ENCODE measurements around the gene DMRTA2.

The DMRTA2 gene

GRCh38 chr1:50427086-50427817 is 4.0 kb upstream of the DMRTA2 start:
- peaks cover 2% of the 10 kb centered on the region; the same call in 1 of the 2 replicates for H3K4me1 ChIP-seq (ENCODE audit: insufficient read depth, low read length)
- peak overlapping the region; percentile 3; the same call in 1 of the 2 replicates for H3K9ac ChIP-seq (ENCODE audit: low read depth, low read length)
- no peaks in the 10 kb centered on the region for H3K9me3 ChIP-seq (ENCODE audit: control insufficient read depth, insufficient read depth, low read length)
- no peaks in the 10 kb centered on the region for H3K36me3 ChIP-seq (ENCODE audit: insufficient read depth, low read length)

- Histone ChIP-seq H3K4me1 (ENCODE audit: insufficient read depth, low read length) (peaks cover 2% of the 10 kb centered on the region; the same call in 1 of the 2 replicates), H3K36me3 (ENCODE audit: insufficient read depth, low read length) (no peaks in the 10 kb centered on the region), H3K9me3 (ENCODE audit: control insufficient read depth, insufficient read depth, low read length) (no peaks in the 10 kb centered on the region), H3K9ac (ENCODE audit: low read depth, low read length) (peak overlapping the region; percentile 3; the same call in 1 of the 2 replicates)
These were observed 3.5 kb upstream of the DMRTA2 start for GRCh38 chr1:50426702-50427085.

GRCh38 chr1:50426108-50426700 is 3.0 kb upstream of the DMRTA2 start:
- Histone ChIP-seq H3K36me3 (ENCODE audit: insufficient read depth, low read length) (no peaks in the 10 kb centered on the region), H3K9ac (ENCODE audit: low read depth, low read length) (no peak overlapping the region), H3K4me1 (ENCODE audit: insufficient read depth, low read length) (peaks cover 2% of the 10 kb centered on the region; the same call in 1 of the 2 replicates), H3K9me3 (ENCODE audit: control insufficient read depth, insufficient read depth, low read length) (no peaks in the 10 kb centered on the region)

GRCh38 chr1:50425376-50426107 is 2.3 kb upstream of the DMRTA2 start:
- no peaks in the 10 kb centered on the region for H3K9me3 ChIP-seq (ENCODE audit: control insufficient read depth, insufficient read depth, low read length)
- H3K9ac ChIP-seq (ENCODE audit: low read depth, low read length) = no peak overlapping the region
- no peaks in the 10 kb centered on the region for H3K36me3 ChIP-seq (ENCODE audit: insufficient read depth, low read length)
- H3K4me1 ChIP-seq (ENCODE audit: insufficient read depth, low read length) = peaks cover 2% of the 10 kb centered on the region; the same call in 1 of the 2 replicates

- no peak overlapping the region; the same call in 1 of the 2 replicates for H3K9ac ChIP-seq (ENCODE audit: low read depth, low read length)
- H3K9me3 ChIP-seq (ENCODE audit: control insufficient read depth, insufficient read depth, low read length) = no peaks in the 10 kb centered on the region
- H3K4me1 ChIP-seq (ENCODE audit: insufficient read depth, low read length) = peaks cover 2% of the 10 kb centered on the region; the same call in 1 of the 2 replicates
- H3K36me3 ChIP-seq (ENCODE audit: insufficient read depth, low read length) = no peaks in the 10 kb centered on the region
These were observed 1.7 kb upstream of the DMRTA2 start for GRCh38 chr1:50424884-50425375.

GRCh38 chr1:50424045-50424883 is 1.0 kb upstream of the DMRTA2 start:
- Histone ChIP-seq H3K36me3 (ENCODE audit: insufficient read depth, low read length) (no peaks in the 10 kb centered on the region), H3K4me1 (ENCODE audit: insufficient read depth, low read length) (peaks cover 2% of the 10 kb centered on the region; the same call in 1 of the 2 replicates), H3K9me3 (ENCODE audit: control insufficient read depth, insufficient read depth, low read length) (no peaks in the 10 kb centered on the region), H3K9ac (ENCODE audit: low read depth, low read length) (peak overlapping the region; percentile 25; the same call in 1 of the 2 replicates)

GRCh38 chr1:50423670-50424000 is 392 bp upstream of the DMRTA2 start:
- Histone ChIP-seq H3K9me3 (ENCODE audit: control insufficient read depth, insufficient read depth, low read length) (no peaks in the 10 kb centered on the region), H3K4me1 (ENCODE audit: insufficient read depth, low read length) (peaks cover 2% of the 10 kb centered on the region; the same call in 1 of the 2 replicates), H3K9ac (ENCODE audit: low read depth, low read length) (peak overlapping the region; percentile 51; the same call in 1 of the 2 replicates), H3K36me3 (ENCODE audit: insufficient read depth, low read length) (no peaks in the 10 kb centered on the region)

- Histone ChIP-seq H3K9me3 (ENCODE audit: control insufficient read depth, insufficient read depth, low read length) (no peaks in the 10 kb centered on the region), H3K9ac (ENCODE audit: low read depth, low read length) (peak overlapping the region; percentile 41; the same call in 1 of the 2 replicates), H3K4me1 (ENCODE audit: insufficient read depth, low read length) (peaks cover 2% of the 10 kb centered on the region; the same call in 1 of the 2 replicates), H3K36me3 (ENCODE audit: insufficient read depth, low read length) (no peaks in the 10 kb centered on the region)
These were observed 633 bp downstream of the DMRTA2 start for GRCh38 chr1:50422675-50422945.

GRCh38 chr1:50421768-50422674 is 1.2 kb downstream of the DMRTA2 start:
- Histone ChIP-seq H3K36me3 (ENCODE audit: insufficient read depth, low read length) (no peaks in the 10 kb centered on the region), H3K9ac (ENCODE audit: low read depth, low read length) (peak overlapping the region; percentile 41; the same call in 1 of the 2 replicates), H3K9me3 (ENCODE audit: control insufficient read depth, insufficient read depth, low read length) (no peaks in the 10 kb centered on the region), H3K4me1 (ENCODE audit: insufficient read depth, low read length) (peaks cover 2% of the 10 kb centered on the region; the same call in 1 of the 2 replicates)

- H3K9ac ChIP-seq (ENCODE audit: low read depth, low read length) = peak overlapping the region; percentile 29; the same call in 1 of the 2 replicates
- H3K9me3 ChIP-seq (ENCODE audit: control insufficient read depth, insufficient read depth, low read length) = no peaks in the 10 kb centered on the region
- H3K36me3 ChIP-seq (ENCODE audit: insufficient read depth, low read length) = no peaks in the 10 kb centered on the region
- peaks cover 2% of the 10 kb centered on the region; the same call in 1 of the 2 replicates for H3K4me1 ChIP-seq (ENCODE audit: insufficient read depth, low read length)
These were observed 1.9 kb downstream of the DMRTA2 start for GRCh38 chr1:50421366-50421748.

GRCh38 chr1:50420689-50421365 is 2.4 kb downstream of the DMRTA2 start:
- Histone ChIP-seq H3K9ac (ENCODE audit: low read depth, low read length) (peak overlapping the region; percentile 29; the same call in 1 of the 2 replicates), H3K36me3 (ENCODE audit: insufficient read depth, low read length) (no peaks in the 10 kb centered on the region), H3K4me1 (ENCODE audit: insufficient read depth, low read length) (peaks cover 2% of the 10 kb centered on the region; the same call in 1 of the 2 replicates), H3K9me3 (ENCODE audit: control insufficient read depth, insufficient read depth, low read length) (no peaks in the 10 kb centered on the region)

- Histone ChIP-seq H3K36me3 (ENCODE audit: insufficient read depth, low read length) (no peaks in the 10 kb centered on the region), H3K4me1 (ENCODE audit: insufficient read depth, low read length) (peaks cover 2% of the 10 kb centered on the region; the same call in 1 of the 2 replicates)
These were observed 3.2 kb downstream of the DMRTA2 start for GRCh38 chr1:50419907-50420677.

More at GRCh38 chr1:50419907-50420677, 3.2 kb downstream of the DMRTA2 start:
- no peaks in the 10 kb centered on the region for H3K9me3 ChIP-seq (ENCODE audit: control insufficient read depth, insufficient read depth, low read length)
- H3K9ac ChIP-seq (ENCODE audit: low read depth, low read length) = no peak overlapping the region; the same call in 1 of the 2 replicates
